Measurements from ENCODE around the gene LRRC8E. TPM values are rescaled to one million over a fixed set of nuclear protein-coding genes. Genes with fewer than 3 reads are reported as not detected.

Gene LRRC8E
- total and polyA plus RNA-seq, 10 of the 15 experiments (the other 5 are each of a cell fraction or from before 2014, with no cell fraction given), result 0.04 to 0.32 (median 0.25) TPM; not detected in 7

DNA sequence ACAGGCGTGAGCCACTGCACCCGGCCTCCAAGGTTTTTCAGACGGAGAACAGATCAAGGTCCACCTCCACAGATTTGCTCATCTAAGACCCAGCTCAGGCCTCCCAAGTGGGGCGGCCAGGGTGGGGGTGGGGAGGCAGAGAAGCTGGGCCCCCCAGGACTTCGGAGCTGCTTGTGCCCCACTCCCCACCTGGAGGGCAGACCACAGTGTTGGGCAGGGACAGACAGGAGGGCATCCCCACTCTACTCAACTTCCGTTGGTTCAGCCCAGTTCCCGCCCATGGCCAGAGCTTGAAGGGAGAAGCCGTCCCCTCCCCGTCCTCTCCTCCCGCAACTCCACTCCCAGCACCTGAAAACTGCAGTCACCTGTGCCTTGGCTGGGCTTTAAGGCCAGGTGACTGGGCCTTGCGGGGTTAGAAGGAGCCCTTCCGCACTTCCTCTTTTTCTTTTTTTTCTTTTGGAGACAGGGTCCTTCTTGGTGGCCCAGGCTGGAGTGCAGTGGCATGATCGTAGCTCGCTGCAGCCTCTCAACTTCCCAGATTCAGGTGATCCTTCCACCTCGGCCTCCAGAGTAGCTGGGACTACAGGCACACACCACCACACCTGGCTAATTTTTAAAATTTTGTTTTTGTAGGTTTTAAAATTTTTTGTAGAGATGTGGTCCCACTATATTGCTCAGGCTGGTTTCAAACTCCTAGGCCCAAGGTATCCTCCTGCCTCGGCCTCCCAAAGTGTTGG, 734 bp upstream of the LRRC8E start:
- Histone ChIP-seq H3K4me1 (ENCODE audit: control insufficient read depth, insufficient read depth, low read length) (no peaks in the 10 kb centered on the region), H2AFZ (ENCODE audit: control insufficient read depth, low read depth, low read length) (no peak overlapping the region), H3K79me2 (ENCODE audit: control insufficient read depth, insufficient read depth, low read length) (no peaks in the 10 kb centered on the region), H3K9ac (ENCODE audit: control insufficient read depth, insufficient read depth, low read length) (no peak overlapping the region), H3K27ac (ENCODE audit: control insufficient read depth, insufficient read depth) (no peak overlapping the region), H3K36me3 (ENCODE audit: control insufficient read depth in 2 of 2, insufficient read depth in 2 of 2, low read length in 1 of 2) (no peaks in the 10 kb centered on the region), H3K4me2 (ENCODE audit: control insufficient read depth, insufficient read depth) (no peak overlapping the region), H3K9me3 (replicated peaks; ENCODE audit: control insufficient read depth, insufficient read depth, low read length) (no peaks in the 10 kb centered on the region), H4K20me1 (ENCODE audit: control insufficient read depth, insufficient read depth) (no peaks in the 10 kb centered on the region), H3K27me3 (replicated peaks in 1 of 2; ENCODE audit: control insufficient read depth in 2 of 2, insufficient read depth in 2 of 2, low read length in 1 of 2) (peaks cover 0 to 2% of the 10 kb centered on the region in 2 experiments; a peak in 2 of 4 replicates), H3K4me3 (no peak overlapping the region)
- TF ChIP-seq SPI1 (IDR thresholded peaks at IDR 0.05; ENCODE audit: borderline replicate concordance, insufficient read depth, low read depth, low read length) (peak; percentile 69; the same call in 1 of the 2 replicates), MYB (IDR thresholded peaks at IDR 0.05; ENCODE audit: borderline replicate concordance, low read depth, low read length) (no peak)
- FAIRE-seq (no peak), ATAC-seq (no peak), DNase-seq (ENCODE audit: low read depth, low spot score) (no peak)
- 43% methylated on average over 16 of the region's 16 CpGs for WGBS (ENCODE audit: insufficient coverage, insufficient replicate concordance, low lambda C conversion rate, missing lambda C conversion rate)
- BruUV-seq (replicated peaks), result no TSS peak
- POLR2A ChIA-PET, result no interaction called here
- SMC1A ChIA-PET (ENCODE audit: uncharacterized antibody, unreplicated experiment), result interaction anchor here (0.7 kb wide), 1 partner anchor 1022 kb away, joined by 3 read pairs; no protein-coding TSS in a partner anchor
- in situ Hi-C loops (cut with MboI) (no loop called here), intact Hi-C loops (cut with micrococcal nuclease; ENCODE audit: unreplicated experiment) (no loop called here)
- CTCF ChIA-PET, result interaction anchor here (0.9 kb wide), 1 partner anchor 18 kb away, joined by 3 read pairs; no protein-coding TSS in a partner anchor
- RAD21 ChIA-PET (ENCODE audit: unreplicated experiment), result no interaction called here

DNA sequence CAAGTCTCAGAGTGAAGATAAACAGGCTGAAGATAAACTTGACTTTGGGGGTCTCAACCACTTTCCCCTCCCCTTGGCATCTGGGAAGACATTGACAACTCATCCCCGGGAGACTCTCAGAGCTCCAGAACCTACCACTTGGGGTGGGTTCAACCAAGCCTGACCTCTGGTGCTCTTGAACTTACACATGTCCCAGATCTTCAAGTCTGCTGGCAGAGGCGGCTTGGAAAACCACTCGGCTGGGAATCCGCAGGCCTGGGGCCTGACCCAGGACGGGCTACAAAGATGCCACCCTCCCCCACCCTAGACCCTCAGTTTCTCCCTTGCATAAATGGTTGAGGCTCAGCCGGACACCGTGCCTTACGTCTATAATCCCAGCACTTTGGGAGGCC, 512 bp downstream of the LRRC8E start:
- Histone ChIP-seq H3K27me3 (replicated peaks in 1 of 2; ENCODE audit: control insufficient read depth in 2 of 2, insufficient read depth in 2 of 2, low read length in 1 of 2) (peaks cover 0 to 2% of the 10 kb centered on the region in 2 experiments; a peak in 2 of 4 replicates), H3K4me2 (ENCODE audit: control insufficient read depth, insufficient read depth) (no peak overlapping the region), H3K36me3 (ENCODE audit: control insufficient read depth in 2 of 2, insufficient read depth in 2 of 2, low read length in 1 of 2) (no peaks in the 10 kb centered on the region), H3K27ac (ENCODE audit: control insufficient read depth, insufficient read depth) (no peak overlapping the region), H3K9ac (ENCODE audit: control insufficient read depth, insufficient read depth, low read length) (no peak overlapping the region), H2AFZ (ENCODE audit: control insufficient read depth, low read depth, low read length) (no peak overlapping the region), H3K79me2 (ENCODE audit: control insufficient read depth, insufficient read depth, low read length) (no peaks in the 10 kb centered on the region), H4K20me1 (ENCODE audit: control insufficient read depth, insufficient read depth) (no peaks in the 10 kb centered on the region), H3K4me3 (no peak overlapping the region), H3K4me1 (ENCODE audit: control insufficient read depth, insufficient read depth, low read length) (no peaks in the 10 kb centered on the region), H3K9me3 (replicated peaks; ENCODE audit: control insufficient read depth, insufficient read depth, low read length) (no peaks in the 10 kb centered on the region)
- SMC1A ChIA-PET (ENCODE audit: uncharacterized antibody, unreplicated experiment), result no interaction called here
- intact Hi-C loops (cut with micrococcal nuclease; ENCODE audit: unreplicated experiment), result no loop called here
- 53% methylated on average over 8 of the region's 8 CpGs for WGBS (ENCODE audit: insufficient coverage, insufficient replicate concordance, low lambda C conversion rate, missing lambda C conversion rate)
- POLR2A ChIA-PET, result no interaction called here
- DNase-seq (ENCODE audit: low read depth, low spot score) (no peak), ATAC-seq (no peak), FAIRE-seq (no peak)
- RAD21 ChIA-PET (ENCODE audit: unreplicated experiment), result no interaction called here
- CTCF ChIA-PET, result no interaction called here
- BruUV-seq (replicated peaks), result no TSS peak
- in situ Hi-C loops (cut with MboI), result no loop called here
- TF ChIP-seq, protein P1, sequence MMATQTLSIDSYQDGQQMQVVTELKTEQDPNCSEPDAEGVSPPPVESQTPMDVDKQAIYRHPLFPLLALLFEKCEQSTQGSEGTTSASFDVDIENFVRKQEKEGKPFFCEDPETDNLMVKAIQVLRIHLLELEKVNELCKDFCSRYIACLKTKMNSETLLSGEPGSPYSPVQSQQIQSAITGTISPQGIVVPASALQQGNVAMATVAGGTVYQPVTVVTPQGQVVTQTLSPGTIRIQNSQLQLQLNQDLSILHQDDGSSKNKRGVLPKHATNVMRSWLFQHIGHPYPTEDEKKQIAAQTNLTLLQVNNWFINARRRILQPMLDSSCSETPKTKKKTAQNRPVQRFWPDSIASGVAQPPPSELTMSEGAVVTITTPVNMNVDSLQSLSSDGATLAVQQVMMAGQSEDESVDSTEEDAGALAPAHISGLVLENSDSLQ (IDR thresholded peaks at IDR 0.05), result no peak
- no peak for TF ChIP-seq ESRRA (IDR thresholded peaks at IDR 0.05; ENCODE audit: low read length)
- TF ChIP-seq, protein P2, sequence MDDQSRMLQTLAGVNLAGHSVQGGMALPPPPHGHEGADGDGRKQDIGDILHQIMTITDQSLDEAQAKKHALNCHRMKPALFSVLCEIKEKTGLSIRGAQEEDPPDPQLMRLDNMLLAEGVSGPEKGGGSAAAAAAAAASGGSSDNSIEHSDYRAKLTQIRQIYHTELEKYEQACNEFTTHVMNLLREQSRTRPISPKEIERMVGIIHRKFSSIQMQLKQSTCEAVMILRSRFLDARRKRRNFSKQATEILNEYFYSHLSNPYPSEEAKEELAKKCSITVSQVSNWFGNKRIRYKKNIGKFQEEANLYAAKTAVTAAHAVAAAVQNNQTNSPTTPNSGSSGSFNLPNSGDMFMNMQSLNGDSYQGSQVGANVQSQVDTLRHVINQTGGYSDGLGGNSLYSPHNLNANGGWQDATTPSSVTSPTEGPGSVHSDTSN (IDR thresholded peaks at IDR 0.05; ENCODE audit: insufficient replicate concordance, low read depth, low read length), result no peak
- no peak for TF ChIP-seq RAD21 (IDR thresholded peaks at IDR 0.05; ENCODE audit: insufficient read depth, low read depth, low read length)
- TF ChIP-seq SREBF1 (IDR thresholded peaks at IDR 0.05; ENCODE audit: low read length), result no peak
- no peak for TF ChIP-seq TCF7 (IDR thresholded peaks at IDR 0.05; ENCODE audit: borderline replicate concordance)
- TF ChIP-seq NFXL1 (IDR thresholded peaks at IDR 0.05; ENCODE audit: borderline replicate concordance), result no peak
- TF ChIP-seq, protein P3, sequence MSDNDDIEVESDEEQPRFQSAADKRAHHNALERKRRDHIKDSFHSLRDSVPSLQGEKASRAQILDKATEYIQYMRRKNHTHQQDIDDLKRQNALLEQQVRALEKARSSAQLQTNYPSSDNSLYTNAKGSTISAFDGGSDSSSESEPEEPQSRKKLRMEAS (IDR thresholded peaks at IDR 0.05; ENCODE audit: low read depth, low read length), result no peak
- TF ChIP-seq, protein P4, sequence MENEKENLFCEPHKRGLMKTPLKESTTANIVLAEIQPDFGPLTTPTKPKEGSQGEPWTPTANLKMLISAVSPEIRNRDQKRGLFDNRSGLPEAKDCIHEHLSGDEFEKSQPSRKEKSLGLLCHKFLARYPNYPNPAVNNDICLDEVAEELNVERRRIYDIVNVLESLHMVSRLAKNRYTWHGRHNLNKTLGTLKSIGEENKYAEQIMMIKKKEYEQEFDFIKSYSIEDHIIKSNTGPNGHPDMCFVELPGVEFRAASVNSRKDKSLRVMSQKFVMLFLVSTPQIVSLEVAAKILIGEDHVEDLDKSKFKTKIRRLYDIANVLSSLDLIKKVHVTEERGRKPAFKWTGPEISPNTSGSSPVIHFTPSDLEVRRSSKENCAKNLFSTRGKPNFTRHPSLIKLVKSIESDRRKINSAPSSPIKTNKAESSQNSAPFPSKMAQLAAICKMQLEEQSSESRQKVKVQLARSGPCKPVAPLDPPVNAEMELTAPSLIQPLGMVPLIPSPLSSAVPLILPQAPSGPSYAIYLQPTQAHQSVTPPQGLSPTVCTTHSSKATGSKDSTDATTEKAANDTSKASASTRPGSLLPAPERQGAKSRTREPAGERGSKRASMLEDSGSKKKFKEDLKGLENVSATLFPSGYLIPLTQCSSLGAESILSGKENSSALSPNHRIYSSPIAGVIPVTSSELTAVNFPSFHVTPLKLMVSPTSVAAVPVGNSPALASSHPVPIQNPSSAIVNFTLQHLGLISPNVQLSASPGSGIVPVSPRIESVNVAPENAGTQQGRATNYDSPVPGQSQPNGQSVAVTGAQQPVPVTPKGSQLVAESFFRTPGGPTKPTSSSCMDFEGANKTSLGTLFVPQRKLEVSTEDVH (IDR thresholded peaks at IDR 0.05; ENCODE audit: low read depth, partially characterized antibody), result no peak
